CD4-positive, alpha-beta T cell treated with Interleukin-15 for 1 hour (primary cell): Measurements from ENCODE around the gene PLEKHN1.
A peak's percentile ranks its signal among the peaks of the same experiment; 100 is the strongest.
"Not testable (repeated sequence)": the region's sequence is repeated elsewhere in the genome, so short reads cannot be mapped to it uniquely, and the experiment has no call there.

Source experiments
- DNase-seq: peaks from one replicate; pipeline ENCODE4 v3.0.0-alpha.2; 2020

The PLEKHN1 gene

DNA sequence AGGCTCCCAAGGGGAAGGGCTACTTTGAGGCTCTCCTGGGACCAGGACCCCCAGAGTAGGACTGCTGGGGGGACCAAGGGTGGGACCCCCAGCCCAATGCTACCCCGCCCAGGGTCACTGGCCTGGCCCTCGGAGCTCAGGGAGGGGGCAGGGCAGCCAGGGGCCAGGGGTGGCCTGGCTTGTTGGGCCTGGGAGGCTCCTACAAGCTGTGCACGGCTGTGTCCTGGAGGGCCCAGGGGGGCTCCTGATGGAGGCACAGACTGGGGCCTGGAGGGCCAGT, 31.4 kb downstream of the PLEKHN1 start:
- no peak for DNase-seq

DNA sequence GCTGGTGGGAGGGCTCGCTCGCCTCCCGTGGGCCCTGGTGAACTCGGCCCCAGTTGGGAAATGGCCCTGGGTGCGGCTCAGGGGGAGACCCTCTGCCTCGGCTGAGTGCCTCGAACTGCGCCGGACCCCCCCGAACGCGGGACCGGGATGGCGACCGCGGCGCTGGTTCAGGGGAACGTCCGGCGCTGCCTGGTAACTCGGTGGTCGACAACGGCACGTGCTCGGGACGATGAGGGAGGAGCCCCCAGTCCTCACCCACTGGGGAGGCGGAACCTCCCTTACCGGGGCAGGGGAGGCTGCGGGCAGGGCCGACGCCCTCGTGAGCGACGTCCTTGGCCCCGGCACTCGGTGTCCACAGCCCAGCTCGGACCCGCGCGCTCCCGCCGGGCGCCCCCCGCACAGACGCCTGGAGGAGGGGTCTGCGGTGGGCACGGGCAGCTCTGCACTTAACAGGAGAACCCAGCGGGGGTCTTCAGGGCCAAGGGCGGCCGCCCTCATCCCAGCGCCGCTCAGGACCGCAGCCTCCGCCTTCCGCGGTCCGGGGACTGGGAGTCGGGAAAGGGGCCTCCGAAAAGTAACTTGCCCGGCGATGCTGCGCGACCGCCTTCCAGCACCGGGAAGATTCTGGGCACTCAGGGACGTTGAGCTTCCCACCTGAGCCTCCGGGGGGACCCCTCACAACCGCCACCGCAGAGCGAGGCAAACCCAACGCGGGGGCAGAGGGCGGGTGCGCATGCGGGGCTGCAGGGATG, 31.9 kb downstream of the PLEKHN1 start:
- no peak for DNase-seq

DNA sequence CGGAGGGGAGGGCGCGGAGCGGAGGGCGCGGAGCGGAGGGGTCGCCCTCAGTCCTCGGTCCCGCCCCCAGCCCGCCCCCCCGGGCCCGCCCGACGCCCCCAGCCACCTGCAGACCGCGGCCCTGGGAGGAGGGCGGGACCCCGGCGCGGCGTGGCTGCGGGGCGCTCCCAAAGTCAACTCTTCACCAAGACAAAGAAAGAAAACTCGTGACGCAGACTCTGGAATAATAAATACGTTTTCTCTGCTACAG, 32.4 kb downstream of the PLEKHN1 start:
- DNase-seq, result no peak

- DNase-seq, result peak; percentile 50
Observed at GRCh38 chr1:998995-999724, 32.9 kb downstream of the PLEKHN1 start.

DNA sequence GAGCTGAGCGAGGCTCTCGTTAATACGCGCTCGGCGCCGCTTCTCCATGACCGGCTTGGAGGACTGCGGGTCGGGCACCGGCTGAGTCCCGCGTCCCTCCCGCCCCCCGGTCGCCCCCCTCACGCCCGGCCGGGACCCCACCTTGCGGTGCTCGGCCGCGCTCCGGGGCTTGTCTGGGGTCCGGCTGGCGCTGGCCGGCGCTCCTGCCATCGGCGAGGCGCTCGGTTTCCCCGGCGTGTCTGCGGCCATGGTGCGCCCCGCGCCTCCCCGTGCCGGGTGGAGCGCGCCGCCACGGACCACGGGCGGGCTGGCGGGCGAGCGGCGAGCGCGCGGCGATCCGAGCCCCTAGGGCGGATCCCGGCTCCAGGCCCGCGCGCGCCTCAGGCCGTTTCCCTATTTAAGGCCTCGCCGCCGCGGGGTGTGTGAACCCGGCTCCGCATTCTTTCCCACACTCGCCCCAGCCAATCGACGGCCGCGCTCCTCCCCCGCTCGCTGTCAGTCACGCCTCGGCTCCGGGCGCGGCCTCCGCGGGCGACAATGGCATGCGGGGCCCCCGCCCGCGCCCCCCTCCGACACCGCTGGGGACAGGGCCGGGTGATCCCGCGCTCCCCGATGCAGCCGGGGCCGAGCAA, 33.6 kb downstream of the PLEKHN1 start, which contains the start of gene HES4:
HES4 (minus strand) TSS at position 373 of the 632 bp plus-strand sequence; CDS start at position 249, 124 bp downstream.
- DNase-seq, result peak; percentile 79

DNA sequence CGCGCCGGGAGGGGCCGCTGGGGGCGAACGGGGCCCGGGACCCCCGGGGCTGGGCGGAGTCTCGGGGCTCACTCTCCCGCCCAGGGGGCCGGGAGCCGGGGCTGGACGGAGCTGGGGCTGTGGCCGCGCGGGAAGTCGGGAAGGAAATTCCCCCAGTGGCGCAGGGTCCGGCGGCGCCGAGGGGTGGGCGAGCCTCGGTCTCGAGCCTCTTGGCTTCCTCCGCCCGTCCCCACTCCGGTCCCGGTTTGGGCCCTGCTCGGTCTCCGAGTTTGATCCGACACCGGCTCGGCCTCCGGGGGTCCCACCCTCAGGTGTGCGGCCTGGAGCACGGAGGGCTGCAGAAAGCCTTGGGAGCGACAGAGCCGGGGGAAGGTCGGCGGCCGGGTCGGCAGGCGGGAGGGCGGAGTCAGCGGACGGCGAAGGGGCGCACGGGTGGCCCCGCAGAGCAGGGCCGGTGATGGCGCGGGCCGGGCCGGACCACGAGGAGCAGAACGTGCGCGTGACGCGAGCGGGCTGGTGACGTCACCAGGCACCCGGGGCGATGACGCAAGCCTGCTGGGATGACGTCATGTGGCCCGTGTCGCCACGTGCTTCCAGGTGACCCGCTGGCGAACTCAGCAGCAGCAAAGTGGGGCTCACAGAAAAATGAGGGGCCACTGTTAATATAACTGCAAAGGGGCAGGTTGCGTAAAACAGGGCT, 34.2 kb downstream of the PLEKHN1 start:
- peak; percentile 86 for DNase-seq

- no peak for DNase-seq
Observed at GRCh38 chr1:1001057-1001783, 34.9 kb downstream of the PLEKHN1 start.

DNA sequence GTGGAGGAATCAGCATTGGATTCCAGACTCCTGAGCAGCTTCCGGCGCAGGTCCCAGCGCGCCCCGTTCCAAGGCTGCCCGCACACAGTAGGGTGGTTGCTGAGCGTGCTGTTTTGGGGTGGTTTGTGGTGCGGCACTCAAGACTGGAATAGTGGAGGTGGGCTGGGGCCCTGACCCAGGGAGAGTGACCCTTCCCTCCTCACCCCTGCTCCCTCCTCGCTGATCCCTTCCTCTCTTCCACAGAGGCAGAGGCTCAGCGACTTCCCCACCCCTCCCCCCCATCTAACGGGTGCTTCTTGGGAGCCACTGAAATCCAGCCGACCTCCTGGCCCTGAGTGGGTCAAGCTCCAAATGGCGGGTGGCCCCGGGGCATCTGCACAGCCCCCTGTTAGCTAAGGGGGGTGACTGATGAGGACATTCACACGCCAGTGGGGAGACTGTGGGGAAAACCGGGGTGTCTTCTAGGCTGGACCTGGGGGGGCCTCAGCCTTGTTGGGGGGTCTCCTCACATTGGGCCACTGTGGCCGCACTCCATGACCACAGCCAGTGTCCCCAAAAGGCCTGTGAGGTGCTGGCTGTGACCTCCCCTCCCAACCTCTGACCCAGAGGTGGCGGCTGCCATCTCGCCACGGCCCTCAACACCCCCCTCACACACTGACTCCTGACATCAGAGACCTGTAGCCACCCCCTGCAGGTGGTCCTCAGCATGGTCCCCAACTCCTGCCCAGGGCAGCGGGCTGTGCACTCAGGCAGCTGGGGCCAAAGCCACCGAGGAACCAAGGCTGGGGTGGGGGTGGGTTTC, 37.5 kb downstream of the PLEKHN1 start:
- no peak for DNase-seq

DNA sequence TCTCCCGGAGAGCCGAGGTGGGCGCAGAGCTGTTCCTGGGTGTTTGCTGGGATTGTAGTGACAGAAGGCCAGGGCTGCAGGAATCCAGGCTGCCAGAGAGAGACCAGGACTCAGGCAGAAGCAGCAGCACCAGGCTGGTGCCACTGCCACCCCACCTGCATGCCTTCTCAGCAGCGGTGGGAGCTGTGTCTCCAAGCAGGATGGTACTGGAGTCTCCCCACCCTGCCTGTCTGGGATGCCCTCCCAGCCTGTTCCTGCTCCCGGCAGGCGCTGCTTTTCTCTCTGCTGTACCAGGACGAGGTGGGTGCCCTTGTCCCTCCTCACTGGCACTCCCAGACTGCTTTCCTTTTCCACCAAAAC, 38.1 kb downstream of the PLEKHN1 start:
- DNase-seq, result no peak

- no peak for DNase-seq
Observed at GRCh38 chr1:1004780-1005697, 38.8 kb downstream of the PLEKHN1 start.

DNA sequence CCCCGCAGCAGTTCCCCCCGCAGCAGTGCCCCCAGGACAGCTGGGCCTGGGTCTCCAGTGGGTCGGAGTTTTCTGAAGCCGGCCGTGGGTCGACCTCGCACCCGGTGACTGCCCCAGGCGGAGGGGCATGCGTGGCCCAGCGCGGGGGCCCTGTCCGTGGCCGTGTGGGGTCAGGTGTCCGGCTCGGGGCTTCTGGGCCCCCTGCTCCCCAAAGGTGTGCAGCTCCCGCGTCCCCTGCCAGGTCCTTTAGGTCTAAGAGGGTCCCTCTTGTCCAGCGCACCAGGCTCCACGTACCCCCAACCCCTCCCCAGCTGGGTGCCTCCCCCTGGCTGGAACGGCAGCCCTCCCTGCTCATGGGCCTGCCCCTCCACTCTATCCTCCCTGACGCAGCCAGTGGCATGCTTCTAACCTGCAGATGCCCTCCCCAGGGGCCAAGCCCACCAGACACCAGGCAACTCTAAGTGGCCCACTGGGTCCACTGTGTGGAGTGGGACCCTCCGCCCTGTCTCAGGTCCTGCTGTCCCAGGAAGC, 39.6 kb downstream of the PLEKHN1 start:
- DNase-seq, result no peak

DNA sequence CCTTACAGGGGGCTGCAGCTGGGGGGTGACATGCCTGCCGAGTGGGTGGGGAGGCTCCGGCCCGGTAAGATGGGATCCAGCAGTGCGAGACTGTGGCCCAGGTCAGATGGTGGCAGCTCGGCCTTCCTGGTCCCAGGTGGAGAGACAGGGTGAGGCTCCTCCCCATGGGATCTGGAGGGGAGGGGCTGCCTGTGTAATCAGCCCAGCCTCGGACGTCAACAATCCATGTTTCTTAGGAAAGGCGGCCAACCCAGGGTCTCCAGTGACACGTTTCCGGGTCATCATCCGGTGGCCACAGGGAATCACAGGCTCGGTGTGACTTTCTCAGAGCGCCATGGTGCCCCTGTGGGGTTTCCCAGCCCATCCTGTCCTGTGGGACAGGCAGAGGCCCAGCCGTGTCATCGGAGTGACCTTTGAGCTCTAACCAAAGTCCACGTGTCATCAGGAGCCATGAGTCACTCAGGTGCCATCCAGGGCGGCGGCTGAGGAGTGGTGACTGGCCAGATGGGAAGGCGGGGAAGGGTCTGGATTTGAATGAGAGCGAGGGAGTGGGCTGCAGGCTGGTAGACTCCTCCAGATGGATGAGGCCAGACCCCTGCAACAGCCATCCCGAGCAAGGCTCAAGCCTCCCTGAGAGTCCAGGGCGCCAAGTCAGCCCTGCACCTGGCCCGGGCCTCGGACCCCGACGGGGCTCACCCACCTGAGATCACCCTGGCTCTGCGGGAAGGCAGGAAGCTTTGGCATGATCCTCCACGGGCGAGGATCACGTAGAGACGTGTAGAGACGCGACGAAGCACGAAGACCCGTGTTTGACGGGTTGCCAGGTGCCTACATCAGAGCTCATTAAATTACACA, 40.2 kb downstream of the PLEKHN1 start:
- DNase-seq, result no peak

DNA sequence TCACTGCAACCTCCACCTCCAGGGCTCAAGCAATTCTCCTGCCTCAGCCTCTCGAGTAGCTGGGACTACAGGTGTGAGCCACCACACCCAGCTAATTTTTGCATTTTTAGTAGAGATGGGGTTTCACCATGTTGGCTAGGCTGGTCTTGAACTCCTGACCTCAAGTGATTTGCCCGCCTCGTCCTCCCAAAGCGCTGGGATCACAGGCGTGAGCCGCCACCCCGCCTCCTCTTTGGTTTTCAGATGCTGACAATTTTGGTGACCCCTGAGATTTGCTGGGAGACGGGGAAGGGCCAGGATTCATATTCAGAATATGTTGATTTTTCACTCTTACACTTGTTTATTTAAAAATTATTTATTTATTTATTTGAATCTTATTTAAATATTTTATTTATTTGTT, 43.8 kb downstream of the PLEKHN1 start:
- DNase-seq, result not testable (repeated sequence)

DNA sequence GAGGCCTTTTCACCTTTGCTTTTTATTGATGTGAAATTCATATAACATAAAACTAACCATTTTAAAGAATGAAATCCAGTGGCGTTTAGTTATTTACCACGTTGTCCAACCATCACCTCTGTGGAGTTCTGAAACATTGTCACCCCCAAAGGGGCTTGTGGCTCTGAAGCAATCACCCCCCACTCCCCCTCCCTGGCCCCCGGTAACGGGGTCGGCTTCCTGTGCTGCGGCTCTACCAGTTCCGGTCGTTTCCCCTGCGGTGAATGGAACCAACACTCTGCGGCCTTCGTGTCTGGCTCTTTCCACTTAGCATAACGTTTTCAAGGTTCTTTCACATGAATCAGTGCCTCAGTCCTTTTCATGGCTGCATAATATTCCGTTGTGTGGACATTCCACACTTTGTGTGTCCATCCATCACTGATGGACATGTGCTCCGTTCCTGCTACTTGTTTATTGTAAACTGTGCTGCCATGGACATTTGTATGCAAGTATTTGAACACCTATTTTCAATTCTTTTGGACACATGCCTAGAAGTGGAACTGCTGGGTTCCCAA, 45.2 kb downstream of the PLEKHN1 start:
- no peak for DNase-seq

DNA sequence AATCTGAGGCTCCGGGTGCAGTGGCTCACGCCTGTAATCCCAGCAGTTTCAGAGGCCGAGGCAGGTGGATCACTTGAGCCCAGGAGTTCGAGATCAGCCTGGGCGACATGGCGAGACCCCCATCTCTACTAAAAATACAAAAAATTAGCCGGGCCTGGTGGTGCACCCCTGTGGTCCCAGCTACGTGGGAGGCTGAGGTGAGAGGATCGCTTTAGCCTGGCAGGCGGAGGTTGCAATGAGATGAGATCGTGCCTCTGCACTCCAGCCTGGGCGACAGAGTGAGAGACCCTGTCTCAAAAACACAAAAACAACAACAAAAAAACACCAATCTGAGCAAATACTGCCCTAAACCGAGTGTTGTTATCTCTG, 46.4 kb downstream of the PLEKHN1 start:
- not testable (repeated sequence) for DNase-seq

DNA sequence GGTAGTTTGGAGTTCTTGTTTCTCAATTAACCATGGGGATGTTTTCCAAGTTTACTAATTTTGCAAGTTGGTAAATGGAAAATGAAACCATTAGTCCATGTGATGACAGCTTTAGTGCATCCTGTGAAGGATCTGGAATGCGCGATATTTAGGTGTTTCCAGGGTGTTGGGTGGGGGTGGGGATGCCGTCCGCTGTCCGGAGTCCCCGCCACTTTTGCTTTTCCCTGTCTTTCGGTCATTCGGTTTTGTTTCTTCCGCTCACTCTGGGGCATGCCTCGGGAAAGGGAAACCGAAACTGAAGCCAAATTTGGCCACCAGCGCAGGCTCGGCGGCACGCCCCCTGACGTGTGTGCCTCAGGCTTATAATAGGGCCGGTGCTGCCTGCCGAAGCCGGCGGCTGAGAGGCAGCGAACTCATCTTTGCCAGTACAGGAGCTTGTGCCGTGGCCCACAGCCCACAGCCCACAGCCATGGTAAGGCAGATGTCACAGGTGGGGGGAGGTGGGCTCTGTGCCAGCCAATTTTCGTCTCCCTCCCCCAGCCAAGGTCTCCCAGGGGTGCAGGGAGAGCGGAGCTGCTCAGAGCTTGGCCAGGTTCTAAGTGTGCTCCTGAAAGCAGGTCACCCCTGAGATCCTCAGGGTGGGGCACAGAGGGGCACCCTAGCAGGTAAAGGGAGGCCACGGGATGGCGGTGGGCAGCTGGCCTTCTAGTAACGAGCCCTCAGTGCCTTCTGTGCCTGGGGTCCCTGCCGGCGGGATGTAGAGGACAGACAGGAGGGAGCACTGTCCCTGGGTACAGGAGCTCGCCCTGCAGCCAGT, 47.0 kb downstream of the PLEKHN1 start, which contains the start of gene ISG15:
ISG15 (plus strand) TSS at position 393 of the 817 bp plus-strand sequence; CDS start at position 470, 77 bp downstream.
- peak; percentile 90 for DNase-seq

GRCh38 chr1:1013922-1014648, 47.8 kb downstream of the PLEKHN1 start:
- no peak for DNase-seq
